ENCODE results near the gene PRSS53.

DNA sequence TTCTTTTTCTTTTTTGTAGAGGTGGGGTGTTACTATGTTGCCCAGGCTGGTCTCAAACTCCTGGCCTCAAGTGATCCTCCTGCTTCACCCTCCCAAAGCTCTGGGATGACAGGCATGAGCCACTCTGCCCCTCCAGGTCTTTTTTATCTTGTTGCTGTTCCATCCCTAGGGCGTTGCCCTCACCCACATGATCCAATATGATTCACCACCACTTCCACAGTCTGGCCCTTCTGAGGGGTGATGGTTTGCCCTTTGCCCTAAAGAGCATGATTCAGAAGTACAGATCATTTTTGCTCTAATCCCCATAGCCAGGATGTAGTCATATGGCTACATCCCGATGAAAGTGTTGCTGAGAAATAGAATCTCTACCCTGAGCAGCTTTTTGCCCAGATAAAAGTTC, 36.6 kb downstream of the PRSS53 start:
- TF ChIP-seq, protein P1, sequence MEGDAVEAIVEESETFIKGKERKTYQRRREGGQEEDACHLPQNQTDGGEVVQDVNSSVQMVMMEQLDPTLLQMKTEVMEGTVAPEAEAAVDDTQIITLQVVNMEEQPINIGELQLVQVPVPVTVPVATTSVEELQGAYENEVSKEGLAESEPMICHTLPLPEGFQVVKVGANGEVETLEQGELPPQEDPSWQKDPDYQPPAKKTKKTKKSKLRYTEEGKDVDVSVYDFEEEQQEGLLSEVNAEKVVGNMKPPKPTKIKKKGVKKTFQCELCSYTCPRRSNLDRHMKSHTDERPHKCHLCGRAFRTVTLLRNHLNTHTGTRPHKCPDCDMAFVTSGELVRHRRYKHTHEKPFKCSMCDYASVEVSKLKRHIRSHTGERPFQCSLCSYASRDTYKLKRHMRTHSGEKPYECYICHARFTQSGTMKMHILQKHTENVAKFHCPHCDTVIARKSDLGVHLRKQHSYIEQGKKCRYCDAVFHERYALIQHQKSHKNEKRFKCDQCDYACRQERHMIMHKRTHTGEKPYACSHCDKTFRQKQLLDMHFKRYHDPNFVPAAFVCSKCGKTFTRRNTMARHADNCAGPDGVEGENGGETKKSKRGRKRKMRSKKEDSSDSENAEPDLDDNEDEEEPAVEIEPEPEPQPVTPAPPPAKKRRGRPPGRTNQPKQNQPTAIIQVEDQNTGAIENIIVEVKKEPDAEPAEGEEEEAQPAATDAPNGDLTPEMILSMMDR (IDR thresholded peaks at IDR 0.05) = no peak
- TF ChIP-seq POLR2A (IDR thresholded peaks at IDR 0.05) = no peak

All from right lobe of liver (tissue), 4 donors.